KOPT-K1 (cell line): ENCODE data around the gene ATP6V1F.

Experiments used
- H3K27ac ChIP-seq: fragments of 200-600 bp; sonication (generic); 2 replicates; pipeline ENCODE4 v1.5.1; 2016; ENCODE audit warnings: antibody characterized with exemption, mild to moderate bottlenecking, low read depth, low read length; ENCODE audit not compliant: poor library complexity, severe bottlenecking
- H3K36me3 ChIP-seq: fragments of 200-600 bp; sonication (generic); 2 replicates; pipeline ENCODE4 v1.5.1; 2017; ENCODE audit warnings: antibody characterized with exemption, mild to moderate bottlenecking, low read length, moderate library complexity; ENCODE audit not compliant: insufficient read depth
- H3K9me3 ChIP-seq: fragments of 200-600 bp; sonication (generic); 2 replicates; pipeline ENCODE4 v1.5.1; 2017; ENCODE audit warnings: antibody characterized with exemption, low read length, mild to moderate bottlenecking; ENCODE audit not compliant: insufficient read depth, poor library complexity, severe bottlenecking

ATP6V1F gene

GRCh38 chr7:128854396-128854795 lies 8.3 kb upstream of the ATP6V1F start:
- no peaks in the 10 kb centered on the region for H3K36me3 ChIP-seq
- H3K27ac ChIP-seq = no peak overlapping the region
- H3K9me3 ChIP-seq = no peaks in the 10 kb centered on the region

- Histone ChIP-seq H3K36me3 (no peaks in the 10 kb centered on the region), H3K9me3 (no peaks in the 10 kb centered on the region), H3K27ac (no peak overlapping the region)
These were observed 7.1 kb upstream of the ATP6V1F start for GRCh38 chr7:128855559-128855958.

GRCh38 chr7:128856001-128856718 lies 6.5 kb upstream of the ATP6V1F start:
- Histone ChIP-seq H3K9me3 (no peaks in the 10 kb centered on the region), H3K36me3 (no peaks in the 10 kb centered on the region), H3K27ac (no peak overlapping the region)

- H3K27ac ChIP-seq = no peak overlapping the region
- no peaks in the 10 kb centered on the region for H3K9me3 ChIP-seq
- no peaks in the 10 kb centered on the region for H3K36me3 ChIP-seq
These were observed 4.0 kb upstream of the ATP6V1F start for GRCh38 chr7:128858380-128859231.

GRCh38 chr7:128859232-128860157 lies 3.2 kb upstream of the ATP6V1F start:
- Histone ChIP-seq H3K36me3 (no peaks in the 10 kb centered on the region), H3K9me3 (no peaks in the 10 kb centered on the region), H3K27ac (no peak overlapping the region)

GRCh38 chr7:128860158-128861073 lies 2.2 kb upstream of the ATP6V1F start:
- H3K27ac ChIP-seq = peak overlapping the region; percentile 7
- H3K36me3 ChIP-seq = peaks cover 7% of the 10 kb centered on the region; the same call in 1 of the 2 replicates
- no peaks in the 10 kb centered on the region for H3K9me3 ChIP-seq

GRCh38 chr7:128861957-128862570 lies 592 bp upstream of the ATP6V1F start:
- Histone ChIP-seq H3K9me3 (no peaks in the 10 kb centered on the region), H3K36me3 (peaks cover 21% of the 10 kb centered on the region; the same call in 1 of the 2 replicates), H3K27ac (peak overlapping the region; percentile 70)

GRCh38 chr7:128863433-128863989 lies 855 bp downstream of the ATP6V1F start:
- peaks cover 21% of the 10 kb centered on the region; the same call in 1 of the 2 replicates for H3K36me3 ChIP-seq
- H3K9me3 ChIP-seq = no peaks in the 10 kb centered on the region
- peak overlapping the region; percentile 70 for H3K27ac ChIP-seq

- Histone ChIP-seq H3K9me3 (no peaks in the 10 kb centered on the region), H3K36me3 (peaks cover 21% of the 10 kb centered on the region; the same call in 1 of the 2 replicates), H3K27ac (no peak overlapping the region)
These were observed 2.6 kb downstream of the ATP6V1F start for GRCh38 chr7:128865303-128865702.

- H3K27ac ChIP-seq = no peak overlapping the region
- H3K9me3 ChIP-seq = no peaks in the 10 kb centered on the region
- H3K36me3 ChIP-seq = peaks cover 21% of the 10 kb centered on the region; the same call in 1 of the 2 replicates
These were observed 3.6 kb downstream of the ATP6V1F start for GRCh38 chr7:128865996-128866877.

- no peak overlapping the region for H3K27ac ChIP-seq
- no peaks in the 10 kb centered on the region for H3K9me3 ChIP-seq
- peaks cover 21% of the 10 kb centered on the region; the same call in 1 of the 2 replicates for H3K36me3 ChIP-seq
These were observed 4.6 kb downstream of the ATP6V1F start for GRCh38 chr7:128867241-128867640.

- H3K9me3 ChIP-seq = no peaks in the 10 kb centered on the region
- no peak overlapping the region for H3K27ac ChIP-seq
- peaks cover 21% of the 10 kb centered on the region; the same call in 1 of the 2 replicates for H3K36me3 ChIP-seq
These were observed 5.4 kb downstream of the ATP6V1F start for GRCh38 chr7:128867842-128868623.
